Vagina (tissue), 2 donors: ENCODE data around the gene JAM3.

Experiments used
- CTCF ChIP-seq, 3 experiments: fragments of 450-650 bp in 2 of 3; fragments of 200-600 bp in 1 of 3; sonication (generic) in 1 of 3; IDR thresholded peaks; one replicate each; pipeline ENCODE4 v1.5.1; 2017 to 2019; ENCODE audit warnings: antibody characterized with exemption in 3 of 3, mild to moderate bottlenecking in 2 of 3, moderate library complexity in 2 of 3
- POLR2A ChIP-seq, 2 donors: fragments of 450-650 bp; IDR thresholded peaks; one replicate each; pipeline ENCODE4 v1.6.1; 2017; ENCODE audit warnings: antibody characterized with exemption in 2 of 2, mild to moderate bottlenecking in 2 of 2, moderate library complexity in 2 of 2
- POLR2AphosphoS5 ChIP-seq, 2 donors: sonication (generic); formaldehyde crosslinking; IDR thresholded peaks; one replicate each; pipeline ENCODE4 v1.9.0; 2017; ENCODE audit warnings: antibody characterized with exemption in 2 of 2, mild to moderate bottlenecking in 2 of 2, low read depth in 1 of 2; ENCODE audit not compliant: insufficient read depth in 1 of 2

GRCh38 chr11:134074346-134074745 is 5.5 kb downstream of the JAM3 start:
- TF ChIP-seq CTCF (IDR thresholded peaks at IDR 0.05): no peak
- no peak for TF ChIP-seq POLR2AphosphoS5 (IDR thresholded peaks at IDR 0.05; ENCODE audit: insufficient read depth in 1 of 2, low read depth in 1 of 2)
- no peak for TF ChIP-seq POLR2A (IDR thresholded peaks at IDR 0.05)
